SK-N-SH (cell line): ENCODE data around the gene WWC2.

ENCODE experiments used
- CHD2 ChIP-seq: fragments of 150-350 bp; IDR thresholded peaks from 2 replicates; pipeline ENCODE4 v1.6.1; 2018; ENCODE audit warnings: low read length; ENCODE audit not compliant: partially characterized antibody
- CTCF ChIP-seq: fragments of 200-600 bp; sonication (generic); IDR thresholded peaks from 2 replicates; pipeline ENCODE4 v1.6.1; 2017; ENCODE audit warnings: antibody characterized with exemption, mild to moderate bottlenecking, moderate library complexity
- EZH2phosphoT487 ChIP-seq: fragments of 200-600 bp; sonication (generic); IDR thresholded peaks from 2 replicates; pipeline ENCODE4 v1.6.1; 2017; ENCODE audit warnings: low read depth, mixed run types, mild to moderate bottlenecking, antibody characterized with exemption, moderate library complexity, borderline replicate concordance
- GABPA ChIP-seq: IDR thresholded peaks from 2 replicates; pipeline ENCODE4 v1.4.0; 2012; ENCODE audit warnings: low read depth, mild to moderate bottlenecking
- POLR2AphosphoS5 ChIP-seq: IDR thresholded peaks from 2 replicates; pipeline ENCODE4 v1.6.1; 2012; ENCODE audit warnings: low read depth, low read length
- RAD21 ChIP-seq: IDR thresholded peaks from 2 replicates; pipeline ENCODE4 v1.6.1; 2012; ENCODE audit warnings: mild to moderate bottlenecking, low read length

GRCh38 chr4:183314806-183315205, 215.7 kb downstream of the WWC2 start:
- TF ChIP-seq POLR2AphosphoS5 (no peak), EZH2phosphoT487 (no peak), CHD2 (no peak), GABPA (no peak), CTCF (no peak), RAD21 (no peak)
